H1 (cell line): Measurements from ENCODE around the gene RTN4RL1. TPM values are rescaled to one million over a fixed set of nuclear protein-coding genes. Genes with fewer than 3 reads are reported as not detected.

ENCODE experiments used
- CTCF ChIA-PET: fragments of 300-600 bp; sonication (Branson Sonifier 250); formaldehyde crosslinking; loops from one replicate; lab custom pipeline; 2021; ENCODE audit not compliant: partially characterized antibody; lab: Charles Lee
- POLR2A ChIA-PET: fragments of 300-600 bp; sonication (Branson Sonifier 250); formaldehyde crosslinking; loops from one replicate; lab custom pipeline; 2021; ENCODE audit warnings: inconsistent platforms; ENCODE audit not compliant: partially characterized antibody; lab: Charles Lee
- DNase-seq, 2 experiments: peaks; one replicate each; pipeline versions ENCODE4 v3.0.0 to v3.0.0-alpha.2; 2010 to 2022; ENCODE audit warnings: low spot score in 2 of 2, low read depth in 1 of 2, mixed read lengths in 1 of 2
- FAIRE-seq: peaks from 2 replicates; lab custom pipeline; 2011; peaks lifted over from hg19 to GRCh38; lab: Jason Lieb, UNC
- H2AFZ ChIP-seq: 2 replicates; pipeline ENCODE4 v1.8.1; 2012; ENCODE audit warnings: low read length, inconsistent platforms
- H2AK5ac ChIP-seq: 2 replicates; pipeline ENCODE4 v1.6.1; 2013; ENCODE audit warnings: low read depth, low read length
- H2BK120ac ChIP-seq: replicated peaks from 2 replicates; pipeline ENCODE3; 2013; ENCODE audit warnings: low read depth, low read length, inconsistent platforms
- H2BK12ac ChIP-seq: 2 replicates; pipeline ENCODE4 v1.6.1; 2013; ENCODE audit warnings: low read depth, low read length
- H2BK15ac ChIP-seq: 2 replicates; pipeline ENCODE4 v1.6.1; 2013; ENCODE audit warnings: low read length
- H2BK20ac ChIP-seq: 2 replicates; pipeline ENCODE4 v1.6.1; 2013; ENCODE audit warnings: low read length
- H2BK5ac ChIP-seq: 2 replicates; pipeline ENCODE4 v1.6.1; 2013; ENCODE audit warnings: low read depth, low read length
- H3K14ac ChIP-seq: 2 replicates; pipeline ENCODE4 v1.6.1; 2013; ENCODE audit warnings: inconsistent platforms; ENCODE audit not compliant: insufficient read length
- H3K18ac ChIP-seq: 2 replicates; pipeline ENCODE4 v1.6.1; 2013; ENCODE audit warnings: low read length; ENCODE audit errors: extremely low read depth
- H3K23ac ChIP-seq: 2 replicates; pipeline ENCODE4 v1.6.1; 2013; ENCODE audit warnings: inconsistent platforms; ENCODE audit not compliant: insufficient read length
- H3K23me2 ChIP-seq: 2 replicates; pipeline ENCODE4 v1.6.1; 2013; ENCODE audit warnings: low read depth, low read length
- H3K27ac ChIP-seq: 2 replicates; pipeline ENCODE4 v1.6.1; 2011; ENCODE audit warnings: low read depth, low read length, inconsistent platforms
- H3K27me3 ChIP-seq, 4 experiments: replicated peaks in 1 of 4; 1 replicate in 1 of 4; 2 replicates in 3 of 4; pipeline versions ENCODE4 v1.6.1 to v1.8.1; 2011 to 2013; ENCODE audit warnings: low read length in 3 of 4, mild to moderate bottlenecking in 3 of 4, inconsistent platforms in 2 of 4, mixed read lengths in 2 of 4, moderate library complexity in 1 of 4; ENCODE audit not compliant: control insufficient read depth in 3 of 4, insufficient read depth in 3 of 4; ENCODE audit errors: extremely low read depth in 1 of 4
- H3K36me3 ChIP-seq, 4 experiments: 2 replicates each; pipeline versions ENCODE4 v1.6.1 to v1.8.1; 2011 to 2013; ENCODE audit warnings: mild to moderate bottlenecking in 4 of 4, low read length in 3 of 4, moderate library complexity in 2 of 4, control low read depth in 1 of 4, inconsistent platforms in 1 of 4; ENCODE audit not compliant: insufficient read depth in 4 of 4, control insufficient read depth in 2 of 4
- H3K4ac ChIP-seq: replicated peaks from 2 replicates; pipeline ENCODE3; 2013; ENCODE audit warnings: low read length, low read depth, mixed read lengths, inconsistent platforms; ENCODE audit not compliant: insufficient read length
- H3K4me1 ChIP-seq, 4 experiments: replicated peaks in 1 of 4; 1 replicate in 1 of 4; 2 replicates in 3 of 4; pipeline versions ENCODE4 v1.6.1 to v1.8.1; 2011 to 2013; ENCODE audit warnings: low read length in 3 of 4, inconsistent platforms in 2 of 4, mixed read lengths in 1 of 4; ENCODE audit not compliant: insufficient read depth in 4 of 4, control insufficient read depth in 3 of 4
- H3K4me2 ChIP-seq, 2 experiments: 2 replicates each; pipeline versions ENCODE4 v1.6.1 to v1.8.1; 2011 to 2013; ENCODE audit warnings: low read depth in 2 of 2, low read length in 2 of 2, control low read depth in 1 of 2, inconsistent platforms in 1 of 2, mild to moderate bottlenecking in 1 of 2; ENCODE audit not compliant: insufficient read depth in 1 of 2
- H3K4me3 ChIP-seq, 4 experiments: fragments of 200-600, 300-600 bp in 1 of 4; sonication (generic), shearing (Covaris generic), sonication (Bioruptor Twin) in 1 of 4; 2 replicates each; pipeline versions ENCODE4 v1.5.1 to v1.8.1; 2011 to 2016; ENCODE audit warnings: low read length in 4 of 4, low read depth in 3 of 4, control low read depth in 2 of 4, inconsistent platforms in 2 of 4, mild to moderate bottlenecking in 2 of 4, mixed read lengths in 1 of 4, moderate library complexity in 1 of 4; ENCODE audit not compliant: insufficient read depth in 2 of 4; ENCODE audit errors: extremely low read depth in 1 of 4
- H3K56ac ChIP-seq: replicated peaks from 2 replicates; pipeline ENCODE3; 2013; ENCODE audit warnings: low read depth, mild to moderate bottlenecking, mixed read lengths, low read length, inconsistent platforms; ENCODE audit not compliant: insufficient read length
- H3K79me1 ChIP-seq: 2 replicates; pipeline ENCODE4 v1.6.1; 2013; ENCODE audit warnings: low read depth, low read length, control low read depth
- H3K79me2 ChIP-seq, 2 experiments: 2 replicates each; pipeline versions ENCODE4 v1.6.1 to v1.8.1; 2012 to 2013; ENCODE audit warnings: low read length in 2 of 2, mild to moderate bottlenecking in 2 of 2, inconsistent platforms in 1 of 2; ENCODE audit not compliant: insufficient read depth in 2 of 2, control insufficient read depth in 1 of 2
- H3K9ac ChIP-seq, 4 experiments: replicated peaks in 1 of 4; 1 replicate in 1 of 4; 2 replicates in 3 of 4; pipeline versions ENCODE4 v1.6.1 to v1.8.1; 2011 to 2013; ENCODE audit warnings: low read depth in 3 of 4, low read length in 3 of 4, control low read depth in 2 of 4, mild to moderate bottlenecking in 2 of 4, moderate library complexity in 2 of 4, inconsistent platforms in 1 of 4; ENCODE audit errors: extremely low read depth in 1 of 4
- H3K9me3 ChIP-seq, 2 experiments: 2 replicates each; pipeline versions ENCODE4 v1.6.1 to v1.8.1; 2012 to 2013; ENCODE audit warnings: mild to moderate bottlenecking in 2 of 2, moderate library complexity in 2 of 2, control low read depth in 1 of 2, inconsistent platforms in 1 of 2, low read depth in 1 of 2, low read length in 1 of 2, mixed read lengths in 1 of 2; ENCODE audit not compliant: insufficient read depth in 2 of 2
- H4K20me1 ChIP-seq, 2 experiments: replicated peaks in 1 of 2; 2 replicates each; pipeline versions ENCODE3 to v1.8.1; 2011 to 2013; ENCODE audit warnings: inconsistent platforms in 2 of 2, low read length in 2 of 2, mild to moderate bottlenecking in 1 of 2; ENCODE audit not compliant: insufficient read depth in 2 of 2, control insufficient read depth in 1 of 2
- H4K5ac ChIP-seq: 2 replicates; pipeline ENCODE4 v1.6.1; 2013; ENCODE audit warnings: low read length, low read depth, mixed read lengths, inconsistent platforms; ENCODE audit not compliant: insufficient read length
- H4K8ac ChIP-seq: 2 replicates; pipeline ENCODE4 v1.8.0; 2013; ENCODE audit warnings: mild to moderate bottlenecking, moderate library complexity, low read length, inconsistent platforms; ENCODE audit not compliant: insufficient read depth; ENCODE audit errors: extremely low read depth
- H4K91ac ChIP-seq: replicated peaks from 2 replicates; pipeline ENCODE3; 2013; ENCODE audit warnings: low read length, mixed read lengths, inconsistent platforms; ENCODE audit not compliant: insufficient read length
- CBX8 ChIP-seq: fragments of 300-800, 300-1000 bp; sonication (generic); IDR thresholded peaks from 2 replicates; pipeline ENCODE4 v1.7.1; 2016; ENCODE audit warnings: low read depth, low read length, borderline replicate concordance
- CTCF ChIP-seq, 3 experiments: IDR thresholded peaks; 1 replicate in 2 of 3; 2 replicates in 1 of 3; pipeline versions ENCODE4 v1.5.1 to v1.6.1; 2011; ENCODE audit warnings: low read length in 3 of 3, mild to moderate bottlenecking in 3 of 3, inconsistent platforms in 2 of 3, low read depth in 1 of 3, moderate library complexity in 1 of 3; ENCODE audit not compliant: insufficient read depth in 1 of 3; ENCODE audit errors: control extremely low read depth in 1 of 3
- FOSL1 ChIP-seq: IDR thresholded peaks from 2 replicates; pipeline ENCODE4 v1.6.1; 2011; ENCODE audit warnings: mild to moderate bottlenecking, low read depth, low read length, moderate library complexity; ENCODE audit not compliant: insufficient read depth
- SAP30 ChIP-seq: fragments of 300-600 bp; sonication (generic); IDR thresholded peaks from 2 replicates; pipeline ENCODE4 v1.7.1; 2012; ENCODE audit warnings: low read length, moderate library complexity, mild to moderate bottlenecking, inconsistent platforms; ENCODE audit not compliant: insufficient read depth, insufficient replicate concordance
- YY1 ChIP-seq: IDR thresholded peaks from 2 replicates; pipeline ENCODE4 v1.6.1; 2011; ENCODE audit warnings: low read depth, mild to moderate bottlenecking, low read length
- WGBS, 2 experiments: shearing (Covaris generic) in 1 of 2; methylation state at CpG; one replicate each; pipeline versions ENCODE4 v1.1.6 to v1.1.7; 2013 to 2015; ENCODE audit warnings: low lambda C conversion rate in 2 of 2, mixed read lengths in 2 of 2, inconsistent platforms in 1 of 2, low coverage in 1 of 2, missing lambda C conversion rate in 1 of 2; ENCODE audit not compliant: insufficient replicate concordance in 2 of 2, insufficient coverage in 1 of 2, insufficient read length in 1 of 2; ENCODE audit errors: extremely low coverage in 1 of 2, missing lambda C conversion rate in 1 of 2; 5-methylcytosine and 5-hydroxymethylcytosine counted together
- polyA plus RNA-seq, 7 experiments: library from polyadenylated mRNA; depleted of rRNA in 3 of 7; stranded (reverse) in 5 of 7; unstranded in 2 of 7; fragments of >200 nt in 5 of 7; fragments of 200-250 nt in 2 of 7; gene quantifications; 1 replicate in 5 of 7; 2 replicates in 1 of 7; 4 replicates in 1 of 7; pipeline versions ENCODE4 v1.2.1 to v1.2.3, GENCODE V29; 2011 to 2013; ENCODE audit warnings: missing spikeins in 2 of 7, mixed read lengths in 2 of 7
- total RNA-seq: library from RNA; stranded (reverse); fragmentation: NEBNext Ultra II Directional; extraction: Animal tissue kit (Norgen Biotek cat#: 25700); gene quantifications from 2 replicates; pipeline ENCODE4 v1.2.1, GENCODE V29; 2021

The RTN4RL1 gene
- total and polyA plus RNA-seq, 2 of the 8 experiments (the other 6 are each of a cell fraction or from before 2014, with no cell fraction given), result 0.09 TPM; not detected in 1

- H3K27ac ChIP-seq, result no peak overlapping the region
- H3K4me3 ChIP-seq, result no peak overlapping the region
- no peak overlapping the region for H3K23ac ChIP-seq
- H3K56ac ChIP-seq, result no peak overlapping the region
- peaks cover 0 to 5% of the 10 kb centered on the region in 2 experiments for H4K20me1 ChIP-seq
- no peak overlapping the region for H3K14ac ChIP-seq
- H2BK12ac ChIP-seq, result no peak overlapping the region
- POLR2A ChIA-PET, result interaction anchor here (1.3 kb wide), 1 partner anchor 10 kb away, joined by 3 read pairs; no protein-coding TSS in a partner anchor
- no peak overlapping the region for H4K5ac ChIP-seq
- no peaks in the 10 kb centered on the region for H3K27me3 ChIP-seq
- H3K79me2 ChIP-seq, result no peaks in the 10 kb centered on the region
- H2BK5ac ChIP-seq, result no peak overlapping the region
- CTCF ChIA-PET, result interaction anchor here (1.6 kb wide), 1 partner anchor 11 kb away, joined by 3 read pairs; no protein-coding TSS in a partner anchor
- H3K4me2 ChIP-seq, result no peak overlapping the region
- DNase-seq (no peak), FAIRE-seq (no peak)
- no peak overlapping the region for H3K9ac ChIP-seq
- H4K91ac ChIP-seq, result no peak overlapping the region
- no peak overlapping the region for H2BK20ac ChIP-seq
- no peaks in the 10 kb centered on the region for H3K4me1 ChIP-seq
- no peak for TF ChIP-seq CTCF (IDR thresholded peaks at IDR 0.05; ENCODE audit: control extremely low read depth in 1 of 3, insufficient read depth in 1 of 3, low read depth in 1 of 3, low read length in 3 of 3)
- TF ChIP-seq CBX8, result no peak
- no peak for TF ChIP-seq FOSL1
- TF ChIP-seq YY1, result no peak
- TF ChIP-seq SAP30, result no peak
- H2BK120ac ChIP-seq, result no peak overlapping the region
- no peak overlapping the region for H2AFZ ChIP-seq
- WGBS, 2 experiments, result 88% methylated on average over 8 of the region's 14 CpGs; no CpG with 5 or more reads in 1 of the 2 experiments
- no peak overlapping the region for H4K8ac ChIP-seq
- H3K23me2 ChIP-seq, result no peaks in the 10 kb centered on the region
- no peak overlapping the region for H2BK15ac ChIP-seq
- no peaks in the 10 kb centered on the region for H3K36me3 ChIP-seq
- H3K4ac ChIP-seq, result no peak overlapping the region
- no peaks in the 10 kb centered on the region for H3K9me3 ChIP-seq
- no peak overlapping the region for H2AK5ac ChIP-seq
- no peaks in the 10 kb centered on the region for H3K79me1 ChIP-seq
- no peak overlapping the region for H3K18ac ChIP-seq
Measured at GRCh38 chr17:1948517-1948825, 76.7 kb downstream of the RTN4RL1 start.
